ENCODE results near the gene BIRC6. TPM values are rescaled to one million over a fixed set of nuclear protein-coding genes. Genes with fewer than 3 reads are reported as not detected.

Gene BIRC6
- total and polyA plus RNA-seq, 8 donors, result 71.6 to 94.6 (median 80.9) TPM

DNA sequence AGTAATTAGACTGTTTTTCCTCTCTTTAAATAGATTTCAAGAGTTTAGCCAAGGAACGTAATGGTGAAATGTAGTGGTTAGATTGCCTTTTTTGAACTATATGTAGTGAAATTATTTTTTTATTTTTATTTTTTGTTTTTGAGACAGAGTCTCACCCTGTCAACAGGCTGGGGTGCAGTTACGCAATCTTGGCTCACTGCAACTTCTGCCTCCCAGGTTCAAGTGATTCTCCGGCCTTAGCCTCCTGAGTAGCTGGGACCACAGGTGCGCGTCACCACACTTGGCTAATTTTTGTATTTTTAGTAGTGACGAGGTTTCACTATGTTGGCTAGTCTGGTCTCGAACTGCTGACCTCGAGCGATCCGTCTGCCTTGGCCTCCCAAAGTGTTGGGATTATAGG is 60.8 kb downstream of the BIRC6 start:
- ATAC-seq, result no peak

DNA sequence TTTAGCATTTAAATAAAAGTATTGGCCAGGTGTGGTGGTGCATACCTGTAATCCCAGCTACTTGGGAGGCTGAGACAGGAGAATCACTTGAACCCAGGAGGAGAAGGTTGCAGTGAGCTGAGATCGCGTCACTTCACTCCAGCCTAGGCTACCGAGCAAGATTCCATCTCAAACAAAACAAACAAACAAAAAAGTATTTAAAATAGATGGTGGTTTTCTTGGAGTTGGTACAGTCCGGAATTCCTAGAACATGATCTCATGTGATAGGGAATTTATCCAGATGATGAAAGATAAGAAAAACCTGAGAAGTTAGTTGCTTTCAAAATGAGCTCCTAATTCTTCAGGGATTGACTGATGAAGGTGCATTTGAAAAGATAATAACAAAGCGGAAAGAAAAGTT is 62.0 kb downstream of the BIRC6 start:
- Histone ChIP-seq H3K9me3 (no peaks in the 10 kb centered on the region), H3K4me3 (no peak overlapping the region), H3K27me3 (no peaks in the 10 kb centered on the region), H3K36me3 (peaks cover 0 to 47% of the 10 kb centered on the region in 2 donors), H3K27ac (no peak overlapping the region), H3K4me1 (peaks cover 4 to 11% of the 10 kb centered on the region in 2 donors)
- TF ChIP-seq, protein P1, sequence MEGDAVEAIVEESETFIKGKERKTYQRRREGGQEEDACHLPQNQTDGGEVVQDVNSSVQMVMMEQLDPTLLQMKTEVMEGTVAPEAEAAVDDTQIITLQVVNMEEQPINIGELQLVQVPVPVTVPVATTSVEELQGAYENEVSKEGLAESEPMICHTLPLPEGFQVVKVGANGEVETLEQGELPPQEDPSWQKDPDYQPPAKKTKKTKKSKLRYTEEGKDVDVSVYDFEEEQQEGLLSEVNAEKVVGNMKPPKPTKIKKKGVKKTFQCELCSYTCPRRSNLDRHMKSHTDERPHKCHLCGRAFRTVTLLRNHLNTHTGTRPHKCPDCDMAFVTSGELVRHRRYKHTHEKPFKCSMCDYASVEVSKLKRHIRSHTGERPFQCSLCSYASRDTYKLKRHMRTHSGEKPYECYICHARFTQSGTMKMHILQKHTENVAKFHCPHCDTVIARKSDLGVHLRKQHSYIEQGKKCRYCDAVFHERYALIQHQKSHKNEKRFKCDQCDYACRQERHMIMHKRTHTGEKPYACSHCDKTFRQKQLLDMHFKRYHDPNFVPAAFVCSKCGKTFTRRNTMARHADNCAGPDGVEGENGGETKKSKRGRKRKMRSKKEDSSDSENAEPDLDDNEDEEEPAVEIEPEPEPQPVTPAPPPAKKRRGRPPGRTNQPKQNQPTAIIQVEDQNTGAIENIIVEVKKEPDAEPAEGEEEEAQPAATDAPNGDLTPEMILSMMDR (IDR thresholded peaks at IDR 0.05), result no peak
- ATAC-seq, result no peak
- intact Hi-C loops (cut with DNase I), result no loop called here
- no peak for DNase-seq

More for the DNA sequence above, 60.8 kb downstream of the BIRC6 start:
- Histone ChIP-seq H3K4me3 (no peak overlapping the region), H3K27ac (no peak overlapping the region), H3K4me1 (peaks cover 4 to 11% of the 10 kb centered on the region in 2 donors), H3K36me3 (peaks cover 0 to 54% of the 10 kb centered on the region in 2 donors), H3K9me3 (no peaks in the 10 kb centered on the region), H3K27me3 (no peaks in the 10 kb centered on the region)
- TF ChIP-seq, protein P1 (IDR thresholded peaks at IDR 0.05), result no peak
- no peak for DNase-seq
- intact Hi-C loops (cut with DNase I), result no loop called here

DNA sequence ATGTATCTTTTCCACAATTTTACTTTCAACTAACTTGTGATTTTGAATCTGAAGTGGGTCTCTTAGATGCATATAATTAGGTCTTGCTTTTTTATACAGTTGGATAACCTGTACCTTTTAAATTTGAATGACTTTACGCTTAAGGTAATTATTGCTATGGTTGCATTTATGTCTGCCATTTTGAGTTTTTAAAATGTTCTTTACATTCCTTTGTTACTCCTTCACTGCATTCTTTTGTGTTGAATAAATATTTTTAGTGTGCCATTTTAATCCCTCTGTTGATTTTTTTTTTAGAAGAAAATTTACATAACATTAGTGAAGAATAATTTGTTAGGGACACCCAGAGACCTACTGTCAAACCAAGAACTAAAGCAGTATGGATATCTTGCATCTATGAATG is 65.3 kb downstream of the BIRC6 start:
- intact Hi-C loops (cut with DNase I), result no loop called here
- DNase-seq, result no peak
- Histone ChIP-seq H3K36me3 (peaks cover 0 to 24% of the 10 kb centered on the region in 2 donors), H3K27me3 (no peaks in the 10 kb centered on the region), H3K4me1 (peaks cover 8 to 21% of the 10 kb centered on the region in 2 donors), H3K9me3 (no peaks in the 10 kb centered on the region), H3K4me3 (no peak overlapping the region), H3K27ac (no peak overlapping the region)
- TF ChIP-seq, protein P1 (IDR thresholded peaks at IDR 0.05), result no peak
- ATAC-seq, result no peak

DNA sequence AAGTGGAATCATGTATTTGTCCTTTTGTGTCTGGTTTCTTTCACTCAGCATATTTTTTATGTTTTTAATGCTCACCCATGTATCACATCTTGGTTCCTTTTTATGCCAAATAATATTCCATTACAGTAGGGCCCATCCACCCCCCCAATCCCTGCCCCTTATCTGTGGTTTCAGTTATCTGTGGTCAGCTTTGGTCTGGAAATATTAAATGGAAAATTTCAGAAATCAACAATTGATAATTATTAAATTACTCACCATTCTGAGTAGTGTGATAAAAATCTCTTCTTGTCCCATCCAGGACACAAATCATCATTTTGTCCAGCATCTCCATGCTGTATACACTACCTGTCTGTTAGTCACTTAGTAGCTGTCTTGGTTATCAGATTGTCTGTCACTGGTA is 66.7 kb downstream of the BIRC6 start:
- Histone ChIP-seq H3K27ac (no peak overlapping the region), H3K27me3 (no peaks in the 10 kb centered on the region), H3K9me3 (no peaks in the 10 kb centered on the region), H3K4me1 (peaks cover 10 to 20% of the 10 kb centered on the region in 2 donors), H3K4me3 (no peak overlapping the region), H3K36me3 (peaks cover 0 to 10% of the 10 kb centered on the region in 2 donors)
- no peak for DNase-seq
- TF ChIP-seq, protein P1 (IDR thresholded peaks at IDR 0.05), result no peak
- intact Hi-C loops (cut with DNase I), result no loop called here
- no peak for ATAC-seq

GRCh38 chr2:32424739-32425138 is 67.9 kb downstream of the BIRC6 start:
- DNase-seq (no peak), ATAC-seq (no peak)
- Histone ChIP-seq H3K4me3 (no peak overlapping the region), H3K36me3 (peaks cover 0 to 9% of the 10 kb centered on the region in 2 donors), H3K27me3 (no peaks in the 10 kb centered on the region), H3K9me3 (no peaks in the 10 kb centered on the region), H3K27ac (no peak overlapping the region), H3K4me1 (peaks cover 13 to 23% of the 10 kb centered on the region in 2 donors)
- intact Hi-C loops (cut with DNase I), result no loop called here
- TF ChIP-seq, protein P1 (IDR thresholded peaks at IDR 0.05), result no peak
